Fibroblast of lung (primary cell): ENCODE data around the gene LKAAEAR1. TPM values are rescaled to one million over a fixed set of nuclear protein-coding genes. Genes with fewer than 3 reads are reported as not detected.

Source experiments
- DNase-seq, 2 donors: peaks; one replicate each; pipeline versions ENCODE4 v3.0.0 to v3.0.0-alpha.2; 2010; ENCODE audit warnings: low read depth in 2 of 2
- H2AFZ ChIP-seq: 2 replicates; pipeline ENCODE4 v1.5.1; 2012; ENCODE audit warnings: low read length, control low read depth, inconsistent platforms
- H3K27ac ChIP-seq: 2 replicates; pipeline ENCODE4 v1.5.1; 2011; ENCODE audit warnings: low read length, control low read depth; ENCODE audit not compliant: insufficient read depth
- H3K27me3 ChIP-seq: 2 replicates; pipeline ENCODE4 v1.5.1; 2011; ENCODE audit warnings: mild to moderate bottlenecking, low read length; ENCODE audit not compliant: control insufficient read depth, insufficient read depth
- H3K36me3 ChIP-seq: 2 replicates; pipeline ENCODE4 v1.5.1; 2011; ENCODE audit warnings: low read length; ENCODE audit not compliant: control insufficient read depth, insufficient read depth
- H3K4me1 ChIP-seq: 2 replicates; pipeline ENCODE4 v1.5.1; 2011; ENCODE audit warnings: low read length; ENCODE audit not compliant: control insufficient read depth, insufficient read depth; ENCODE audit errors: extremely low read depth
- H3K4me2 ChIP-seq: 2 replicates; pipeline ENCODE4 v1.5.1; 2011; ENCODE audit warnings: low read length, control low read depth; ENCODE audit not compliant: insufficient read depth; ENCODE audit errors: extremely low read depth
- H3K4me3 ChIP-seq, 4 experiments: fragments of 200-600 bp in 1 of 4; sonication (generic) in 1 of 4; replicated peaks in 1 of 4; 2 replicates each; pipeline ENCODE4 v1.5.1; 2011 to 2016; ENCODE audit warnings: low read length in 4 of 4, low read depth in 3 of 4, mild to moderate bottlenecking in 3 of 4, control low read depth in 2 of 4, inconsistent platforms in 1 of 4, mixed read lengths in 1 of 4; ENCODE audit not compliant: insufficient read depth in 1 of 4; ENCODE audit errors: control extremely low read depth in 1 of 4
- H3K79me2 ChIP-seq: 2 replicates; pipeline ENCODE4 v1.5.1; 2012; ENCODE audit warnings: mild to moderate bottlenecking, low read length, inconsistent platforms; ENCODE audit not compliant: control insufficient read depth, insufficient read depth
- H3K9ac ChIP-seq: 2 replicates; pipeline ENCODE4 v1.5.1; 2011; ENCODE audit warnings: mild to moderate bottlenecking, low read length, control low read depth; ENCODE audit not compliant: insufficient read depth
- H3K9me3 ChIP-seq: 2 replicates; pipeline ENCODE4 v1.5.1; 2012; ENCODE audit warnings: low read depth, low read length; ENCODE audit not compliant: control insufficient read depth, insufficient read depth
- H4K20me1 ChIP-seq: 2 replicates; pipeline ENCODE4 v1.5.1; 2011; ENCODE audit warnings: low read length; ENCODE audit not compliant: control insufficient read depth, insufficient read depth; ENCODE audit errors: extremely low read depth
- CTCF ChIP-seq, 2 donors: IDR thresholded peaks in 1 of 2; conservative IDR thresholded peaks in 1 of 2; 1 replicate in 1 of 2; 2 replicates in 1 of 2; pipeline ENCODE4 v1.5.1; 2011 to 2012; ENCODE audit warnings: low read length in 2 of 2, control low read depth in 1 of 2, inconsistent platforms in 1 of 2, low read depth in 1 of 2, mild to moderate bottlenecking in 1 of 2
- EZH2 ChIP-seq: IDR thresholded peaks from 2 replicates; pipeline ENCODE4 v1.5.1; 2012; ENCODE audit warnings: low read length, control low read depth, mild to moderate bottlenecking; ENCODE audit errors: missing control alignments
- polyA plus RNA-seq, 2 donors: library from polyadenylated mRNA; depleted of rRNA in 1 of 2; stranded (reverse) in 1 of 2; unstranded in 1 of 2; fragments of >200 nt; gene quantifications; 2 replicates each; pipeline ENCODE4 v1.2.1, GENCODE V29; 2011 to 2012; ENCODE audit warnings: missing spikeins in 1 of 2
- total RNA-seq: library from RNA; depleted of rRNA; stranded (reverse); fragments of >200 nt; gene quantifications from 2 replicates; pipeline ENCODE4 v1.2.1, GENCODE V29; 2014

The LKAAEAR1 gene
- total and polyA plus RNA-seq, 2 donors (not counting 1 experiment from before 2014, with no cell fraction given) = not detected

DNA sequence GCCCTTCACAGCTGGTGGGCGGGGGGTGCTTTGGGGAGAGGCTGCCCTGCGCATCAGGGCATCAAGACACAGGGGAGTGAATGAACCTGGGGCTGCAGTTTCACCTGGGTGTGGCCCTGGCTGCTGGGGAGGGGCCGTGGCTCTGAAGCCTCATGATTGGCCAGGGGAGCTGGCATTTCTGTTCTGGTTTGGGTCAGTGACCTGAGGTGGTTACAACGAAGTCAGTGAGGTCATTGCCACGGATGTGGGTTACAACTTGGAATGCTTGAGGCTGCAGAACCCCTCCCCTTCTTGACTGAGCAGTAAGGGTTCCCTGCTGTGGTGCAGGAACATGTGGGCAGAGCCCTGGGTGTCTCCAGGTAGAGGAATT, 18.2 kb downstream of the LKAAEAR1 start:
- Histone ChIP-seq H3K27me3 (no peaks in the 10 kb centered on the region), H3K4me2 (no peak overlapping the region)
- TF ChIP-seq CTCF (conservative IDR thresholded peaks at IDR 0.05 in 1 of 2, IDR thresholded peaks at IDR 0.05 in 1 of 2; ENCODE audit: low read depth in 1 of 2, low read length in 2 of 2) (no peak), EZH2 (no peak)

DNA sequence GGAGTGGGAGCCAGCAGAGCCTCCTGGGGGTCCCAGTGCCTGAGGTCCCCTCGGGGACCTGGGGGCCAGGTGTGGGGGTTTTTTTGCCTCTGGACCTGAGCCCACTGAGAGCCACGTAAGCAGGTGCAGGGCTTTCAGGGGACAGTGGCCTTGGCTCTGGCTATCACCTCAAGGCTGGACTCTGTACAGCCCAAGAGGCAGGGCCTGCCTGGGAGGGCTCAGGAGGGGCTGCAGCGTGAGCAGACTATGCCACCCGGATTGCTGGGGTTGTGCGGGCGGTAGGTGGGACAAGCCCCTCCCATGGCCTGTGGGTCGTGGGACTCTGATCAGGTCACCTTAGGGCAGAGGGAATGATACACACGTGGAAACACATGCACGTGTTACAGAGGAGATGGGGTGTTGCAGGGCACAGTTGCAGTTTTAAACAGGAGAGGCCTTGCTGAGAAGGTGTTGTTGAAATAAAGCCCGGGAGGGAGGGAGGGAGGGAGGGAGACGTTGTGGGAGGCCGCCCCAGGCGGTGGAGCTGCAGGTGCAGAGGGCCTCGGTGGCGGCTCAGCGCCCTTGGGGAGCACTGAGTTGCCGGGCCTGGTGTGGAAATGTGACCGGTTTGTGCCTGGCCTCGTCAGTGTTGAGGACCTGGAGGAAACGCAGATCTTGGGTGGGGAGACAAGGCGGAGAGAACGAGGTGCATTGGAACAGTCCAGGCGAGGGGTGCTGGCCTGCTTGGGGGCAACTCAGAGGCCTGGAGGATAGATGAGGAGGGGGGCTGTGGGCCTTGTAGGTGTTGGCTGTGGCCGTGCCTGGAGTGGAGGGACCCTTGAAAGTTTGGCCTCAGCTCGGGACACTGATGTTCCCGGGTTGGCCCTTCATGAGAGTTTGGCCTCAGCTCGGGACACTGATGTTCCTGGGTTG, 18.9 kb downstream of the LKAAEAR1 start:
- no peak overlapping the region for H2AFZ ChIP-seq
- H3K4me1 ChIP-seq = peaks cover 22% of the 10 kb centered on the region

More for the DNA sequence above, 18.2 kb downstream of the LKAAEAR1 start:
- H3K27ac ChIP-seq = peak overlapping the region; percentile 14
- H3K9ac ChIP-seq = no peak overlapping the region
- no peaks in the 10 kb centered on the region for H3K36me3 ChIP-seq
- H3K9me3 ChIP-seq = no peaks in the 10 kb centered on the region
- H3K4me3 ChIP-seq = no peak overlapping the region
- peak; percentile 76 to 80 for DNase-seq
- peaks cover 22% of the 10 kb centered on the region for H3K4me1 ChIP-seq
- H3K79me2 ChIP-seq = no peaks in the 10 kb centered on the region
- no peaks in the 10 kb centered on the region for H4K20me1 ChIP-seq
- H2AFZ ChIP-seq = no peak overlapping the region

More for the DNA sequence above, 18.9 kb downstream of the LKAAEAR1 start:
- peak overlapping the region; percentile 14 for H3K27ac ChIP-seq
- no peaks in the 10 kb centered on the region for H3K79me2 ChIP-seq
- no peaks in the 10 kb centered on the region for H3K9me3 ChIP-seq
- no peaks in the 10 kb centered on the region for H3K36me3 ChIP-seq
- H4K20me1 ChIP-seq = no peaks in the 10 kb centered on the region
- DNase-seq = no peak
- H3K9ac ChIP-seq = no peak overlapping the region
- no peak overlapping the region for H3K4me3 ChIP-seq
- TF ChIP-seq EZH2 (no peak), CTCF (conservative IDR thresholded peaks at IDR 0.05 in 1 of 2, IDR thresholded peaks at IDR 0.05 in 1 of 2; ENCODE audit: low read depth in 1 of 2, low read length in 2 of 2) (no peak)
- H3K27me3 ChIP-seq = no peaks in the 10 kb centered on the region
- H3K4me2 ChIP-seq = no peak overlapping the region
